HEK293T (cell line): ENCODE data around the gene C2CD4D.

Experiments
- BHLHE40 ChIP-seq: fragments of 450-650 bp; IDR thresholded peaks from 2 replicates; pipeline ENCODE4 v1.6.1; 2016; ENCODE audit warnings: mild to moderate bottlenecking, moderate library complexity, borderline replicate concordance
- FOXA1 ChIP-seq: fragments of 450-650 bp; IDR thresholded peaks from 2 replicates; pipeline ENCODE4 v1.6.1; 2016; ENCODE audit warnings: mild to moderate bottlenecking
- FOXM1 ChIP-seq: fragments of 450-650 bp; IDR thresholded peaks from 2 replicates; pipeline ENCODE4 v1.6.1; 2017; ENCODE audit warnings: mild to moderate bottlenecking, borderline replicate concordance
- HDGF ChIP-seq: fragments of 450-650 bp; IDR thresholded peaks from 2 replicates; pipeline ENCODE4 v1.6.1; 2017; ENCODE audit warnings: antibody characterized with exemption, borderline replicate concordance
- SP1 ChIP-seq: fragments of 450-650 bp; IDR thresholded peaks from 2 replicates; pipeline ENCODE4 v1.6.1; 2017
- TARDBP ChIP-seq: fragments of 450-650 bp; IDR thresholded peaks from 2 replicates; pipeline ENCODE4 v1.6.1; 2016
- ZNF384 ChIP-seq: fragments of 450-650 bp; IDR thresholded peaks from 2 replicates; pipeline ENCODE4 v1.6.1; 2016

DNA sequence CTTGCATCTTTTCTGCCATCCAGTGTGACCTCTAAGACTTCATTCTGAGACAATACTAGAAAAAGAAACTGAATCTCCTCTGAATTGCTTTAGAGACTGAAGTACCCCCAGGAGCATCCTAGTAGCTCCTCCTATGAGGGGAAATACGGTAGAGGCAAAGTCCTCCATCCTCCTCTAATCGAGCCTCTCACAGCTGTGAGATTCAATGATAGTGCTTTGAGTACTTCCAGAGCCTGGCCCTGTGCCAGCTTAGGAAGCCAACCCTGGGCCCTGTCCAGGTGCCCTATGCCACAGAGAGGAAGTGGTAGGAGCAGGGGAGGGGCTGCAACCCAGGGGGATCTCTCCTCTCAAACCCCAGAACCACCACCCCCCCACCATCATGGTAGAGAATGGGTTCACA lies 18.7 kb downstream of the C2CD4D start:
- no peak for TF ChIP-seq FOXA1
- TF ChIP-seq TARDBP = no peak
- TF ChIP-seq SP1 = no peak
- no peak for TF ChIP-seq ZNF384
- TF ChIP-seq HDGF = no peak
- TF ChIP-seq FOXM1 = no peak
- TF ChIP-seq BHLHE40 = no peak
